Lower leg skin (tissue), 4 donors: Measurements from ENCODE around the gene TMPRSS9. TPM values are rescaled to one million over a fixed set of nuclear protein-coding genes. Genes with fewer than 3 reads are reported as not detected.
"Not testable (repeated sequence)": the region's sequence is repeated elsewhere in the genome, so short reads cannot be mapped to it uniquely, and the experiment has no call there.

Experiments used
- DNase-seq, 2 donors: peaks; one replicate each; pipeline ENCODE4 v3.0.0-alpha.2; 2019; ENCODE audit warnings: low spot score in 2 of 2
- H3K4me3 ChIP-seq: fragments of 200-600 bp; sonication (generic); 2 replicates; pipeline ENCODE4 v1.5.1; 2017; ENCODE audit warnings: mild to moderate bottlenecking, low read depth; ENCODE audit not compliant: poor library complexity, severe bottlenecking
- POLR2A ChIP-seq, 2 donors: fragments of 450-650 bp; IDR thresholded peaks; one replicate each; pipeline ENCODE4 v1.6.1; 2016 to 2017; ENCODE audit warnings: antibody characterized with exemption in 2 of 2, mild to moderate bottlenecking in 1 of 2, moderate library complexity in 1 of 2
- WGBS, 2 donors: methylation state at CpG; one replicate each; pipeline ENCODE4 v1.1.5; 2018; 5-methylcytosine and 5-hydroxymethylcytosine counted together
- intact Hi-C: fragments of 100-400 bp; cut with DNase I; formaldehyde crosslinking; loops from one replicate; pipeline ENCODE4 v1.15.0; 2023; ENCODE audit warnings: low total_unique reads
- total RNA-seq, 4 donors: library from RNA; depleted of rRNA; stranded (reverse); fragments of >200 nt; gene quantifications; one replicate each; pipeline ENCODE4 v1.1.0, GENCODE V29; 2016
- TF ChIP-seq, protein P1 (sequence below), 3 donors: fragments of 450-650 bp; IDR thresholded peaks; one replicate each; pipeline ENCODE4 v1.5.1; 2016; ENCODE audit warnings: antibody characterized with exemption in 3 of 3, mild to moderate bottlenecking in 3 of 3, moderate library complexity in 2 of 3

The TMPRSS9 gene
- total RNA-seq, 4 donors from 2014 or later, result not detected

DNA sequence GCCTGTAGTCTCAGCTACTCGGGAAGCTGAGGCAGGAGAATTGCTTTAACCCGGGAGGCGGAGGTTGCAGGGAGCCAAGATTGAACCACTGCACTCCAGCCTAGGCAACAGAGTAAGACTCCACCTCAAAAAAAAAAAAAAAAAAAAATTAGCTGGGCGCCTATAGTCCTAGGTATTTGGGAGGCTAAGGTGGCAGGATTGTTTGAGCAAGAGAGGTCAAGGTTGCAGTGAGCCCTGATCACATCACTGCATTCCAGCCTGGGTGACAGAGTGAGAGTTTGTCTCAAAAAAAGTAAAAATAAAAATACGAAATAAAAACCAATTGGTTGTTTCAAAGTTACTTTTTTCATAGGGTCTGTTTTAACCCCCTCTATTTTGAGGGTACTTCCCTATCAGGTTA, 98.0 kb downstream of the TMPRSS9 start:
- 80 to 95% methylated on average over 5 of the region's 5 CpGs for WGBS, 2 donors
- no peak for TF ChIP-seq POLR2A (IDR thresholded peaks at IDR 0.05)
- TF ChIP-seq, protein P1, sequence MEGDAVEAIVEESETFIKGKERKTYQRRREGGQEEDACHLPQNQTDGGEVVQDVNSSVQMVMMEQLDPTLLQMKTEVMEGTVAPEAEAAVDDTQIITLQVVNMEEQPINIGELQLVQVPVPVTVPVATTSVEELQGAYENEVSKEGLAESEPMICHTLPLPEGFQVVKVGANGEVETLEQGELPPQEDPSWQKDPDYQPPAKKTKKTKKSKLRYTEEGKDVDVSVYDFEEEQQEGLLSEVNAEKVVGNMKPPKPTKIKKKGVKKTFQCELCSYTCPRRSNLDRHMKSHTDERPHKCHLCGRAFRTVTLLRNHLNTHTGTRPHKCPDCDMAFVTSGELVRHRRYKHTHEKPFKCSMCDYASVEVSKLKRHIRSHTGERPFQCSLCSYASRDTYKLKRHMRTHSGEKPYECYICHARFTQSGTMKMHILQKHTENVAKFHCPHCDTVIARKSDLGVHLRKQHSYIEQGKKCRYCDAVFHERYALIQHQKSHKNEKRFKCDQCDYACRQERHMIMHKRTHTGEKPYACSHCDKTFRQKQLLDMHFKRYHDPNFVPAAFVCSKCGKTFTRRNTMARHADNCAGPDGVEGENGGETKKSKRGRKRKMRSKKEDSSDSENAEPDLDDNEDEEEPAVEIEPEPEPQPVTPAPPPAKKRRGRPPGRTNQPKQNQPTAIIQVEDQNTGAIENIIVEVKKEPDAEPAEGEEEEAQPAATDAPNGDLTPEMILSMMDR (IDR thresholded peaks at IDR 0.05), result no peak
- no peak for DNase-seq
- H3K4me3 ChIP-seq, result no peak overlapping the region
- intact Hi-C loops, result no loop called here

DNA sequence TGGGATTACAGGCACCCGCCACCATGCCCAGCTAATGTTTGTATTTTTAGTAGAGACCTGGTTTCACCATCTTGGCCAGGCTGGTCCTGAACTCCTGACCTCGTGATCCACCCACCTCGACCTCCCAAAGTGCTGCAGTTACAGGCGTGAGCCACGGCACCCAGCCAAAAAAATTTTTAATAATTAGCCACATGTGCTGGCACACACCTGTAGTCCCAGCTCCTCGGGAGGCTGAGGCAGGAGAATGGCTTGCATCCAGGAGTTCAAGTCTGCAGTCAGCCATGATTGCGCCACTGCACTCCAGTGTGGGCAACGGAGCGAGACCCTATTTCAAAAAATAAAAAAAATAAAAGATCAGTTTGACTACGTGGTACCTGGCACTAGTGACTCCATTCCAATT, 98.7 kb downstream of the TMPRSS9 start:
- DNase-seq, H3K4me3 ChIP-seq, intact Hi-C loops: not testable (repeated sequence)
- WGBS, 2 donors, result 71 to 77% methylated on average over 10 of the region's 10 CpGs

DNA sequence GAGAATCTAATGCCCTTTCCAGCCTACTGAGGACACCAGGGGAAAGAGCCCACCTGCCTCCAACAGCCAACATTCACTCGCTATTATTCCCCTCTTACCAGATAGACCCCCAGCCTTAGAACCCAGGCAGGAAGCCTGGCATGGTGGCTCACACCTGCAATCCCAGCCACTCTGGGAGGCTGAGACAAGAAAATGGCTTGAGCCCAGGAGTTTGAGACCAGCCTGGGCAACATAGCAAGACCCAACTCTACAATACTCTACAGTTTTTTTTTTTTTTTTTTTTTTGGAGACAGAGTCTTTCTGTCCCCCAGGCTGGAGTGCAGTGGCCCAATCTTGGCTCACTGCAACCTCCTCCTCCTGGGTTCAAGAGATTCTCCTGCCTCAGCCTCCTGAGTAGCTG, 100.2 kb downstream of the TMPRSS9 start:
- no peak overlapping the region for H3K4me3 ChIP-seq
- WGBS, 2 donors, result 95 to 100% methylated on average over 1 of the region's 1 CpG
- DNase-seq, result no peak
- TF ChIP-seq, protein P1 (IDR thresholded peaks at IDR 0.05), result no peak
- TF ChIP-seq POLR2A (IDR thresholded peaks at IDR 0.05), result no peak
- intact Hi-C loops, result no loop called here

DNA sequence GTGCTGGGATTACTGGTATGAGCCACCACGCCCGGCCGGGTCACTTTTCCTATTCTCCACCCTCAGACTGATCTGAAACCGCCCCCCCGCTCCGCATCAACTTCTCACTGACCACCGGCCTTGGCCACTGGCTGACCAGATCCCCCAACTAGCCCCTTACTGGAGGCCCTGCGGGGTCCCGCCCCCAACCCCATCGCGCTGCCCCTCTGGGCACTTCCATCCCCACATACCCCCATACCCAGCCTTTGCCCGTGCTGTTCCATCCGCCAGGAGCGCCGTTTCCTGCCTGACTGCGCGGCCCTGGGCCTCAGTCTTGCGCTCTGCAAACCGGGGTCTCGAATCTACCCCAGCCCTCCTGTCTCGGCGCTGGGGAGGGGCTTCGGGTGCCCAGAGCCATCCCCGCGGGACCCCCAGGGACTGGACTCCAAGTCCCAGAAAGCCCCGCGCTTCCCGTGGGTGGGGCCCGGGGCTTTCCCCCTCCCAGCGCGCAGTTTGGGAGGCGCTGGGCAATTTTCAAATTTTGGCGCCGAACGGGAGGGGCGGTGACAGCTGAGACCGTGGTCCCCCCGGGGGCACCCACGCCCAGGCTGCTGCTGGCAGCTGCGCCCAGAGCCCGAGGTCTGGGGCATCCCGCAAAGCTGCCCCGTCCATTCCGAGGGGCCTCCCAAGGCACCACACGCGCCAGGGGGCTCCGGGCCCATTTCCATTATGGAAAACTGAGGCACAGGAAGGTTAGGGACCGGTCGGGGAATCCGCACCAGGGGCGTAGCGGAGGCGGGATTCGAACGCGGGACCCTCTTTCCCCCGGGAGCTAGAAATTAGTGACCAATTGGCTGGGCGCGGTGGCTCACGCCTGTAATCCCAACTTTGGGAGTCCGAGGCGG, 101.9 kb downstream of the TMPRSS9 start:
- DNase-seq, result peak in 1 of 2 donors; percentile 89
- intact Hi-C loops, result no loop called here
- 3 to 7% methylated on average over 38 to 54 of the region's 62 CpGs for WGBS, 2 donors

DNA sequence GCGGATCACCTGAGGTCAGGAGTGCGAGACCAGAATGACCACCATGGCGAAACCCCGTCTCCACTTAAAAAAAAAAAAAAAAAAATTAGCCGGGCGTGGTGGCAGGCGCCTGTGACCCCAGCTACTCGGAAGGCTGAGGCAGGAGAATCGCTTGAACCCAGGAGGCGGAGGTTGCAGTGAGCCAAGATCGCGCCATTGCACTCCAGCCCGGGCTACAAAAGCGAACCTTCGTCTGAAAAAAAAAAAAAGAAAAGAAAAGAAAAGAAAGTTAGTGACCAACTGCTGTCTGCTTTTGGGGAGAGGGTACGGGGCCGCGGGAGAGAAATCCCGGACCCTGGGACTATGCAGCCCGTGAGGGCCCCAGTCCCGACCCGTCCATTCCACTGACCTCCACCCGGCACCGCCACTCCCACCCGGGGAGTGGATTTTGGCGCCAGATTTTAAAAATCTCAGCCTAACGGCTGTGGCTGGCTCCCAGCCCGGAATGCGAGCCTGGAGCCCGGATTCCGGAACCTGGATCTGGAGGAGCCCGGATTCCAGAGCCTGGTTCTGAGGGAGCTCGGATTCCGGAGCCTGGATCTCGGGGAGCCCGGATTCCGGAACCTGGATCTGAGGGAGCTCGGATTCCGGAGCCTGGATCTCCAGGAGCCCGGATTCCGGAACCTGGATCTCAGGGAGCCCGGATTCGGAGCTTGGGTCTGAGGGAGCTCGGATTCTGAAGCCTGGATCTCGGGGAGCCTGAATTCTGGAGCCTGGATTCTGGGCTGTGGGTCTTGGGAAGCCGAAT, 102.8 kb downstream of the TMPRSS9 start:
- no peak for TF ChIP-seq POLR2A (IDR thresholded peaks at IDR 0.05)
- TF ChIP-seq, protein P1 (IDR thresholded peaks at IDR 0.05), result no peak
- 10 to 12% methylated on average over 35 to 46 of the region's 46 CpGs for WGBS, 2 donors
- H3K4me3 ChIP-seq, result no peak overlapping the region
- DNase-seq, result peak; percentile 84 to 96
- intact Hi-C loops, result no loop called here

More for the DNA sequence above, 101.9 kb downstream of the TMPRSS9 start:
- peak overlapping the region; percentile 44 for H3K4me3 ChIP-seq
- TF ChIP-seq, protein P1 (IDR thresholded peaks at IDR 0.05), result no peak
- no peak for TF ChIP-seq POLR2A (IDR thresholded peaks at IDR 0.05)

DNA sequence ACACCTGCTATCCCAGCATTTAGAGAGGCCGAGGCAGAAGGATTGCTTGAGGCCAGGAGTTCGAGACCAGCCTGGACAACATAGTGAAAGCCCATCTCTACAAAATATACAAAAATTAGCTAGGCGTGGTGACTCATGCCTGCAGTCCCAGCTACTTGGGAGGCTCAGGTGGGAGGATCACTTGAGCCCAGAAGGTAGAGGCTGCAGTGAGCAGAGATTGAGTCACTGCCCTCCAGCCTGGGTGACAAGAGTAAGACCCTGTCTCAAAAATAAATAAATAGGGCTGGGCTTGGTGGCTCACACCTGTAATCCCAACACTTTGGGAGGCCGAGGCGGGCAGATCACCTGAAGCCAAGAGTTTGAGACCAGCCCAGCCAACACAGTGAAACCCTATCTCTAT, 103.6 kb downstream of the TMPRSS9 start:
- DNase-seq, intact Hi-C loops, H3K4me3 ChIP-seq: not testable (repeated sequence)
- 95 to 97% methylated on average over 5 of the region's 5 CpGs for WGBS, 2 donors
